Tibial artery (tissue), 4 donors: ENCODE results near the gene COPE.

Experiments
- DNase-seq, 2 donors: peaks; one replicate each; pipeline ENCODE4 v3.0.0-alpha.2; 2019
- H3K27ac ChIP-seq, 2 donors: fragments of 200-600 bp; sonication (generic) in 1 of 2; 1 replicate in 1 of 2; 2 replicates in 1 of 2; pipeline ENCODE4 v1.5.1; 2018 to 2019; ENCODE audit warnings: mild to moderate bottlenecking in 1 of 2
- H3K27me3 ChIP-seq, 2 donors: fragments of 200-600 bp; sonication (generic) in 1 of 2; one replicate each; pipeline versions ENCODE4 v1.5.1 to v1.6.0; 2016 to 2019
- H3K36me3 ChIP-seq, 3 donors: fragments of 200-600 bp; sonication (generic) in 2 of 3; one replicate each; pipeline ENCODE4 v1.5.1; 2016 to 2019; ENCODE audit warnings: mild to moderate bottlenecking in 2 of 3
- H3K4me1 ChIP-seq, 4 donors: fragments of 200-600 bp; sonication (generic) in 2 of 4; 1 replicate in 3 of 4; 2 replicates in 1 of 4; pipeline ENCODE4 v1.5.1; 2016 to 2019
- H3K4me3 ChIP-seq, 2 donors: fragments of 200-600 bp; sonication (generic) in 1 of 2; 1 replicate in 1 of 2; 2 replicates in 1 of 2; pipeline ENCODE4 v1.5.1; 2018 to 2019; ENCODE audit warnings: mild to moderate bottlenecking in 2 of 2
- H3K9me3 ChIP-seq, 3 donors: fragments of 200-600 bp; sonication (generic) in 1 of 3; one replicate each; pipeline ENCODE4 v1.5.1; 2016 to 2019
- intact Hi-C: fragments of 100-400 bp; cut with DNase I; formaldehyde crosslinking; loops from one replicate; pipeline ENCODE4 v1.15.0; 2023; ENCODE audit warnings: low total_unique reads
- TF ChIP-seq, protein P1 (sequence below), 2 experiments: fragments of 200-600 bp in 1 of 2; fragments of 450-650 bp in 1 of 2; IDR thresholded peaks; one replicate each; pipeline ENCODE4 v1.5.1; 2017 to 2019; ENCODE audit warnings: antibody characterized with exemption in 2 of 2, mild to moderate bottlenecking in 1 of 2, moderate library complexity in 1 of 2

COPE gene

DNA sequence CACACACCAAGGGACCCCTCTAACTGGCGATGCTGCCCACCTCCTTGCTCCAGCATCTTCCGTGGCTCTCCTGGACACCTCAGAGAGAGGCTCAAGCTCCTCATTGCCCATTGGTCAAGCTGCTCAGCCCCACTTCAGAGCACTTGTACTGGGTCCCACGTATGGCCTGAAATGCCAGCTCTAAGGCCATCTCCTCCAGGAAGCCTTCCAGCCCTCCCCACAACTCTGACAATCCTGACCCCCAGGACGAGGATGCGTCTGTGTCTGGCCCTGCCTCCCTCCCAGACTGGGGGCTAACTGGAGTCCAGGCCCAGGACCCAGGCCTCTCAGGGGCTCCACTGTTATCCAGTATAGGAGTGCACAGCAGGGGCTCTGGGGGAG lies 29.8 kb upstream of the COPE start:
- H3K9me3 ChIP-seq = no peaks in the 10 kb centered on the region
- H3K4me1 ChIP-seq = no peaks in the 10 kb centered on the region
- TF ChIP-seq, protein P1, sequence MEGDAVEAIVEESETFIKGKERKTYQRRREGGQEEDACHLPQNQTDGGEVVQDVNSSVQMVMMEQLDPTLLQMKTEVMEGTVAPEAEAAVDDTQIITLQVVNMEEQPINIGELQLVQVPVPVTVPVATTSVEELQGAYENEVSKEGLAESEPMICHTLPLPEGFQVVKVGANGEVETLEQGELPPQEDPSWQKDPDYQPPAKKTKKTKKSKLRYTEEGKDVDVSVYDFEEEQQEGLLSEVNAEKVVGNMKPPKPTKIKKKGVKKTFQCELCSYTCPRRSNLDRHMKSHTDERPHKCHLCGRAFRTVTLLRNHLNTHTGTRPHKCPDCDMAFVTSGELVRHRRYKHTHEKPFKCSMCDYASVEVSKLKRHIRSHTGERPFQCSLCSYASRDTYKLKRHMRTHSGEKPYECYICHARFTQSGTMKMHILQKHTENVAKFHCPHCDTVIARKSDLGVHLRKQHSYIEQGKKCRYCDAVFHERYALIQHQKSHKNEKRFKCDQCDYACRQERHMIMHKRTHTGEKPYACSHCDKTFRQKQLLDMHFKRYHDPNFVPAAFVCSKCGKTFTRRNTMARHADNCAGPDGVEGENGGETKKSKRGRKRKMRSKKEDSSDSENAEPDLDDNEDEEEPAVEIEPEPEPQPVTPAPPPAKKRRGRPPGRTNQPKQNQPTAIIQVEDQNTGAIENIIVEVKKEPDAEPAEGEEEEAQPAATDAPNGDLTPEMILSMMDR (IDR thresholded peaks at IDR 0.05) = no peak
- H3K27ac ChIP-seq = no peak overlapping the region
- intact Hi-C loops = loop anchor here (10.0 kb wide), 1 partner anchor 1716 kb away; the partner anchor contains the start of gene ZNF626
- H3K36me3 ChIP-seq = no peaks in the 10 kb centered on the region
- no peak overlapping the region for H3K4me3 ChIP-seq
- DNase-seq = no peak
- peaks cover 0 to 11% of the 10 kb centered on the region in 2 donors for H3K27me3 ChIP-seq

DNA sequence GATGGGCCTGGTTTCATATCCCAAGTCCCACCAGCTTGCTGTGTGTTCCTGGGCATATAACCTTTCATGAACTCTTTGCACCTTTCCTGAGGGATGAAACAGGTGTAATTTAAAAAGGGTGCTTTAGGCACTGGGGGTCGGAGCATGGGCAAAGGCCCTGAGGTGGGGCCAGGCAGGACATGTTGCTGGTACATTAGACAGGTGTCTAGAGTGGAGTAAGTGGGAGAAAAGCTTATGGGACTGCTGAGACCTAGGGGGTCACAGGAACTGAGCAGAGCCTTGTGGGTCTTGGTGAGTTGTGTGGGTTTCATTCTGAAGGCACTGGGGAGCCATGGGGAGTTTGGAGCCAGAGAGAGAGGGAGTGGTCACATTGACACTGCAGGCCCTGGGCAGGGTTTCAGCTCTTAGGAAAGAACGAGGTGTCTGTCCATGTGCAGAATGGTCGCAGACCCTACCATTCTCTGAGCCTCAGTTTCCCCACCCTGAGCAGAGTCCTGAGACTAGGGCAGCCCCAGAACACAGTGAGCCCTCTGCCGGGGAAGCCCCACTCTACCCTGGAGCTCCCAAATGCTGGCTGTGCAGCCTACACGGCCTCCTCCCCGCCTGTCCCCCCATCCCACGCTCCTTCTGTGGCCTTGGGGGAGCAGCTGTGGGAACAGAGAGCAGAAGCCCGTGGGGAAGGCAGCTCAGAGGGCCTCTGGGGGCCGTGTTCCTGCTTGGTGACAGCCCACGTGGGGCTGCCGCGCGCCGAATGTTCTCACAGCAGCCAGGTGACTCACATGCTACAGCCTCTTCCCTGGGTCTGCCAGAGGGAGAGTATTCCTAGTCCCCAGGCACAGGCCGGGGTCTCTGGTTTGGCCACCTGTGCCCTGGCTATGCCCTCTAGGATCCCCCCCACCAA lies 29.1 kb upstream of the COPE start:
- Histone ChIP-seq H3K27me3 (peaks cover 0 to 7% of the 10 kb centered on the region in 2 donors), H3K4me3 (no peak overlapping the region), H3K4me1 (no peaks in the 10 kb centered on the region), H3K27ac (no peak overlapping the region), H3K9me3 (no peaks in the 10 kb centered on the region), H3K36me3 (no peaks in the 10 kb centered on the region)
- TF ChIP-seq, protein P1 (IDR thresholded peaks at IDR 0.05) = no peak
- DNase-seq = no peak
- intact Hi-C loops = loop anchor here (10.0 kb wide), 1 partner anchor 1716 kb away; the partner anchor contains the start of gene ZNF626

DNA sequence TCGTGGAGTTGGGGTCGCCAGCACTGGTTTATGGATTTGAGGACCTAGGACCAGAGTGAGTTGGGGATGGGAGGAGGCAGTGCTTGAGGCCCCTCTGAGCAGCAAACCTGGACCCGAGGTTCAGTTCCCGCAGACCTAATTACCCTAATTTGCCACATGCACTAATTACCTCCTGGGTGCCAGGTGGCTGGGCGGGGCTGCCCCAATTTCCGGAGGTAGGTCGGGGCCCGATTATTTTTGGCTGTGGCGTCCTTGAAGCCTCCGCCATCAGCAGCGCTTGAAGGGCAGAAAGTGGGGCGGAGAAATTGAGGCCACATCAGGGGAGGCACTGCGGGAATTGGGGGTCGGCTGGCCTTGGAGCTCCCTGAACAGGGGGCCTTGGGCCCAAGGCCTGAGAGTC lies 27.7 kb upstream of the COPE start:
- intact Hi-C loops = loop anchor here (10.0 kb wide), 1 partner anchor 1718 kb away; the partner anchor contains the start of gene ZNF626
- Histone ChIP-seq H3K27ac (no peak overlapping the region), H3K4me3 (no peak overlapping the region), H3K27me3 (peaks cover 0 to 7% of the 10 kb centered on the region in 2 donors), H3K36me3 (no peaks in the 10 kb centered on the region), H3K4me1 (no peaks in the 10 kb centered on the region), H3K9me3 (no peaks in the 10 kb centered on the region)
- TF ChIP-seq, protein P1 (IDR thresholded peaks at IDR 0.05) = no peak
- no peak for DNase-seq

DNA sequence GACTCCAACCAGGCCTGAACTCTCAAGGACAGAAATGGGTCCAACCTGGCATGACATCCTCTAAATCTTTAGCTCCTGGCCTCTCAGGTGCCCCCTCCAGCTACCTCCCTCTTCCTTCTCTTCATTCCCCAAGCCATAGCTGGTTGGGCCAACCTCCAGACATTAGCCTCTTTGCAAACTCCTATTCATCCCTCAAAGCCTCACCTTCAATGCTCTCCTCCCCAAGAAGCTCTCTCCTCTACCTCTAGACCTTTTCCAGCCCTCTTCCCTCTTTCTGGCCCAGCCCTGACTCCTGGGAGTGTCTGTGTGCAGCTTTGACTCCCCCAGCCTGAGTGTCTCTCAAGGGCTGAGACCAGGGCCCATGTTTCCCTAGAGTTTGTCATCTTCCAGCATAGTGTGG lies 27.1 kb upstream of the COPE start:
- Histone ChIP-seq H3K36me3 (no peaks in the 10 kb centered on the region), H3K4me3 (no peak overlapping the region), H3K4me1 (peaks cover 0 to 5% (median 1%) of the 10 kb centered on the region in 4 donors), H3K27ac (no peak overlapping the region), H3K9me3 (no peaks in the 10 kb centered on the region), H3K27me3 (peaks cover 0 to 7% of the 10 kb centered on the region in 2 donors)
- TF ChIP-seq, protein P1 (IDR thresholded peaks at IDR 0.05) = no peak
- intact Hi-C loops = loop anchor here (10.0 kb wide), 1 partner anchor 1718 kb away; the partner anchor contains the start of gene ZNF626
- DNase-seq = no peak

DNA sequence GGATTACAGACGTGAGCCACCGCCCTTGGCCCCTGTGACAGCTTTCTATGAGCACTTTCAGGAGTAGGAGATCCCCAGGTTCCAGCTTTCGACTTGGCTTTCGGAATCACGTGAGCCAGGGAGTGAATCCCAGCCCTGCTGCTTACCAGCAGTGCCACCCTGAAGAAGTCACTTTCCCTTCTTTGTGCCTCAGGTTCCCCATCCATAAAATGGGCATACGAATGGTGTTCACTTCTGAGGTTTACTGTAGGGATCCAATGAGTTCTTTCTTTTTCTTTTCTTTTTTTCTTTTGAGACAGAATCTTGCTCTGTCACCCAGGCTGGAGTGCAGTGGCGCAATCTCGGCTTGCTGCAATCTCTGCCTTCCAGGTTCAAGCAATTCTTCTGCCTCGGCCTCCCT lies 26.1 kb upstream of the COPE start:
- TF ChIP-seq, protein P1 (IDR thresholded peaks at IDR 0.05) = no peak
- Histone ChIP-seq H3K4me3 (no peak overlapping the region), H3K4me1 (peaks cover 0 to 9% (median 4%) of the 10 kb centered on the region in 4 donors), H3K36me3 (no peaks in the 10 kb centered on the region), H3K27ac (no peak overlapping the region), H3K9me3 (no peaks in the 10 kb centered on the region), H3K27me3 (peaks cover 0 to 7% of the 10 kb centered on the region in 2 donors)
- intact Hi-C loops = loop anchor here (10.0 kb wide), 1 partner anchor 1720 kb away; the partner anchor contains the start of gene ZNF626
- DNase-seq = no peak
